SK-N-SH (cell line): Measurements from ENCODE around the gene FAP.

Experiments
- CHD2 ChIP-seq: fragments of 150-350 bp; IDR thresholded peaks from 2 replicates; pipeline ENCODE4 v1.6.1; 2018; ENCODE audit warnings: low read length; ENCODE audit not compliant: partially characterized antibody
- CTCF ChIP-seq: fragments of 200-600 bp; sonication (generic); IDR thresholded peaks from 2 replicates; pipeline ENCODE4 v1.6.1; 2017; ENCODE audit warnings: antibody characterized with exemption, mild to moderate bottlenecking, moderate library complexity
- EP300 ChIP-seq, 2 experiments: IDR thresholded peaks; 2 replicates each; pipeline versions ENCODE4 v1.4.0 to v1.6.1; 2012; ENCODE audit warnings: borderline replicate concordance in 1 of 2, low read depth in 1 of 2, low read length in 1 of 2
- EZH2phosphoT487 ChIP-seq: fragments of 200-600 bp; sonication (generic); IDR thresholded peaks from 2 replicates; pipeline ENCODE4 v1.6.1; 2017; ENCODE audit warnings: low read depth, mixed run types, mild to moderate bottlenecking, antibody characterized with exemption, moderate library complexity, borderline replicate concordance
- IRF3 ChIP-seq: fragments of 150-350 bp; IDR thresholded peaks from 2 replicates; pipeline ENCODE4 v1.6.1; 2016; ENCODE audit warnings: mild to moderate bottlenecking, low read depth, low read length
- MAX ChIP-seq: IDR thresholded peaks from 2 replicates; pipeline ENCODE4 v1.4.0; 2012; ENCODE audit warnings: low read depth
- POLR2AphosphoS5 ChIP-seq: IDR thresholded peaks from 2 replicates; pipeline ENCODE4 v1.6.1; 2012; ENCODE audit warnings: low read depth, low read length
- RCOR1 ChIP-seq: fragments of 150-350 bp; IDR thresholded peaks from 2 replicates; pipeline ENCODE4 v1.6.1; 2017; ENCODE audit warnings: antibody characterized with exemption, low read length
- REST ChIP-seq: IDR thresholded peaks from 2 replicates; pipeline ENCODE4 v1.6.1; 2012; ENCODE audit warnings: mild to moderate bottlenecking, low read depth, low read length, moderate library complexity
- RFX5 ChIP-seq: IDR thresholded peaks from 2 replicates; pipeline ENCODE4 v1.6.1; 2012; ENCODE audit warnings: mild to moderate bottlenecking, improper control_type of control experiment, low read length
- TAF1 ChIP-seq: IDR thresholded peaks from 2 replicates; pipeline ENCODE4 v1.6.1; 2012; ENCODE audit warnings: low read depth, mild to moderate bottlenecking, low read length, moderate library complexity, borderline replicate concordance
- YY1 ChIP-seq: IDR thresholded peaks from 2 replicates; pipeline ENCODE4 v1.4.0; 2012; ENCODE audit warnings: low read depth, mild to moderate bottlenecking

GRCh38 chr2:162243715-162244114 lies 470 bp upstream of the FAP start:
- TF ChIP-seq CTCF (no peak), POLR2AphosphoS5 (no peak), REST (no peak), RFX5 (no peak), EP300 (IDR thresholded peaks at IDR 0.05; ENCODE audit: borderline replicate concordance in 1 of 2, low read depth in 1 of 2, low read length in 1 of 2) (0 out of 4 replicates have a peak, but pooled peaks of 1 of the 2 experiments have one; percentile 0), YY1 (no peak), MAX (no peak), TAF1 (no peak), CHD2 (no peak), RCOR1 (no peak), EZH2phosphoT487 (no peak), IRF3 (no peak)
